Measurements from ENCODE around the gene TNIP1. TPM values are rescaled to one million over a fixed set of nuclear protein-coding genes. Genes with fewer than 3 reads are reported as not detected.

TNIP1 gene
- total and polyA plus RNA-seq, 3 donors from 2014 or later = 43.5 to 58.3 (median 48.4) TPM

GRCh38 chr5:151126199-151126645, 45.4 kb upstream of the TNIP1 start:
- TF ChIP-seq POLR2A (IDR thresholded peaks at IDR 0.05) = no peak
- TF ChIP-seq, protein P1, sequence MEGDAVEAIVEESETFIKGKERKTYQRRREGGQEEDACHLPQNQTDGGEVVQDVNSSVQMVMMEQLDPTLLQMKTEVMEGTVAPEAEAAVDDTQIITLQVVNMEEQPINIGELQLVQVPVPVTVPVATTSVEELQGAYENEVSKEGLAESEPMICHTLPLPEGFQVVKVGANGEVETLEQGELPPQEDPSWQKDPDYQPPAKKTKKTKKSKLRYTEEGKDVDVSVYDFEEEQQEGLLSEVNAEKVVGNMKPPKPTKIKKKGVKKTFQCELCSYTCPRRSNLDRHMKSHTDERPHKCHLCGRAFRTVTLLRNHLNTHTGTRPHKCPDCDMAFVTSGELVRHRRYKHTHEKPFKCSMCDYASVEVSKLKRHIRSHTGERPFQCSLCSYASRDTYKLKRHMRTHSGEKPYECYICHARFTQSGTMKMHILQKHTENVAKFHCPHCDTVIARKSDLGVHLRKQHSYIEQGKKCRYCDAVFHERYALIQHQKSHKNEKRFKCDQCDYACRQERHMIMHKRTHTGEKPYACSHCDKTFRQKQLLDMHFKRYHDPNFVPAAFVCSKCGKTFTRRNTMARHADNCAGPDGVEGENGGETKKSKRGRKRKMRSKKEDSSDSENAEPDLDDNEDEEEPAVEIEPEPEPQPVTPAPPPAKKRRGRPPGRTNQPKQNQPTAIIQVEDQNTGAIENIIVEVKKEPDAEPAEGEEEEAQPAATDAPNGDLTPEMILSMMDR (IDR thresholded peaks at IDR 0.05) = peak; percentile 70 to 78 (median 72)
- Histone ChIP-seq H3K9me3 (no peaks in the 10 kb centered on the region), H3K27me3 (no peaks in the 10 kb centered on the region), H3K4me1 (no peaks in the 10 kb centered on the region), H3K36me3 (ENCODE audit: low read depth, missing control alignments) (no peaks in the 10 kb centered on the region), H3K4me3 (no peak overlapping the region), H3K27ac (no peak overlapping the region)
- DNase-seq = peak; percentile 84
- intact Hi-C loops (cut with DNase I; ENCODE audit: low total_unique reads) = no loop called here
- WGBS, 2 donors = 17 to 39% methylated on average over 9 of the region's 9 CpGs

GRCh38 chr5:151125421-151125820, 44.6 kb upstream of the TNIP1 start:
- Histone ChIP-seq H3K9me3 (no peaks in the 10 kb centered on the region), H3K27me3 (no peaks in the 10 kb centered on the region), H3K27ac (no peak overlapping the region), H3K4me3 (no peak overlapping the region), H3K36me3 (ENCODE audit: low read depth, missing control alignments) (no peaks in the 10 kb centered on the region), H3K4me1 (no peaks in the 10 kb centered on the region)
- WGBS, 2 donors = 68 to 78% methylated on average over 7 of the region's 7 CpGs
- no peak for TF ChIP-seq POLR2A (IDR thresholded peaks at IDR 0.05)
- TF ChIP-seq, protein P1 (IDR thresholded peaks at IDR 0.05) = no peak
- no peak for DNase-seq
- intact Hi-C loops (cut with DNase I; ENCODE audit: low total_unique reads) = no loop called here

GRCh38 chr5:151123897-151124751, 43.3 kb upstream of the TNIP1 start:
- H3K27ac ChIP-seq = no peak overlapping the region
- H3K9me3 ChIP-seq = no peaks in the 10 kb centered on the region
- intact Hi-C loops (cut with DNase I; ENCODE audit: low total_unique reads) = loop anchor here (5.0 kb wide), 1 partner anchor 43 kb away; no protein-coding TSS in a partner anchor
- WGBS, 2 donors = 72 to 79% methylated on average over 14 to 17 of the region's 17 CpGs
- H3K4me3 ChIP-seq = no peak overlapping the region
- no peaks in the 10 kb centered on the region for H3K36me3 ChIP-seq (ENCODE audit: low read depth, missing control alignments)
- no peaks in the 10 kb centered on the region for H3K4me1 ChIP-seq
- DNase-seq = peak; percentile 43
- TF ChIP-seq POLR2A (IDR thresholded peaks at IDR 0.05) = no peak
- TF ChIP-seq, protein P1 (IDR thresholded peaks at IDR 0.05) = no peak
- H3K27me3 ChIP-seq = no peaks in the 10 kb centered on the region

- Histone ChIP-seq H3K36me3 (ENCODE audit: low read depth, missing control alignments) (no peaks in the 10 kb centered on the region), H3K27me3 (no peaks in the 10 kb centered on the region), H3K9me3 (no peaks in the 10 kb centered on the region), H3K4me1 (no peaks in the 10 kb centered on the region), H3K27ac (no peak overlapping the region), H3K4me3 (no peak overlapping the region)
- intact Hi-C loops (cut with DNase I; ENCODE audit: low total_unique reads) = loop anchor here (5.0 kb wide), 1 partner anchor 44 kb away; no protein-coding TSS in a partner anchor
- no peak for DNase-seq
- TF ChIP-seq, protein P1 (IDR thresholded peaks at IDR 0.05) = no peak
- whole genome bisulfite sequencing, 2 donors = 88 to 91% methylated on average over 10 to 14 of the region's 14 CpGs
Observed at GRCh38 chr5:151122828-151123227, 42.0 kb upstream of the TNIP1 start.

Measured in testis (tissue), 3 donors.